GM19035 (cell line): ENCODE results near the gene PLEKHM1.

Experiments
- ATAC-seq: cut with Tn5 transposase; IDR thresholded peaks from one replicate; pipeline ENCODE4 v1.9.1; 2021; ENCODE audit not compliant: unreplicated experiment

Gene PLEKHM1

GRCh38 chr17:45404870-45405249 is 85.7 kb downstream of the PLEKHM1 start:
- ATAC-seq: no peak

GRCh38 chr17:45403906-45404490 is 86.5 kb downstream of the PLEKHM1 start:
- ATAC-seq: no peak

GRCh38 chr17:45402916-45403315 is 87.6 kb downstream of the PLEKHM1 start:
- no peak for ATAC-seq

- ATAC-seq: no peak
Observed at GRCh38 chr17:45398800-45399199, 91.7 kb downstream of the PLEKHM1 start.

GRCh38 chr17:45397796-45398195 is 92.7 kb downstream of the PLEKHM1 start:
- ATAC-seq: no peak

GRCh38 chr17:45396496-45397205 is 93.9 kb downstream of the PLEKHM1 start:
- no peak for ATAC-seq

- ATAC-seq: no peak
Observed at GRCh38 chr17:45395569-45396415, 94.7 kb downstream of the PLEKHM1 start.

GRCh38 chr17:45394913-45395568 is 95.5 kb downstream of the PLEKHM1 start:
- ATAC-seq: no peak

- no peak for ATAC-seq
Observed at GRCh38 chr17:45394564-45394912, 96.0 kb downstream of the PLEKHM1 start.

- no peak for ATAC-seq
Observed at GRCh38 chr17:45394091-45394490, 96.4 kb downstream of the PLEKHM1 start.

- ATAC-seq: no peak
Observed at GRCh38 chr17:45393411-45393810, 97.1 kb downstream of the PLEKHM1 start.

GRCh38 chr17:45391918-45392317 is 98.6 kb downstream of the PLEKHM1 start:
- ATAC-seq: no peak

- ATAC-seq: no peak
Observed at GRCh38 chr17:45391291-45391690, 99.2 kb downstream of the PLEKHM1 start.

- ATAC-seq: no peak
Observed at GRCh38 chr17:45389354-45389753, 101.2 kb downstream of the PLEKHM1 start.

- no peak for ATAC-seq
Observed at GRCh38 chr17:45388604-45389325, 101.8 kb downstream of the PLEKHM1 start.

GRCh38 chr17:45387739-45388138 is 102.8 kb downstream of the PLEKHM1 start:
- no peak for ATAC-seq

- ATAC-seq: no peak
Observed at GRCh38 chr17:45386178-45386577, 104.3 kb downstream of the PLEKHM1 start.
